ENCODE results near the gene DAB2IP.

DNA sequence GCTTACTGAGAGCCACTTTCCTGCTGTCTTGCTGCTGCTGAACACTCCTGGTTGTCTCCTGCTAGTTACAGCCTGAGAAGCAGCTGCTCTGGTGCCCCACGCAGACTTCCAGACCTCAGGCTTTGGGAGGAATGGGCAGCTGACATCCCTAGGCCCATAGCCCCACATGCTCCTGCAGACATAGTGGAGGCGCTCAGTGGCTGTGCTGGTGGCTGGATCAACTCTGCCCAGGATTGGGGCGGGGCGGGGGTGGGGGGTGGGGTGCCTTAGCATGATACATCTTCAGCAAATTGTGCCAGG is 93.9 kb downstream of the DAB2IP start:
- TF ChIP-seq, protein P1, sequence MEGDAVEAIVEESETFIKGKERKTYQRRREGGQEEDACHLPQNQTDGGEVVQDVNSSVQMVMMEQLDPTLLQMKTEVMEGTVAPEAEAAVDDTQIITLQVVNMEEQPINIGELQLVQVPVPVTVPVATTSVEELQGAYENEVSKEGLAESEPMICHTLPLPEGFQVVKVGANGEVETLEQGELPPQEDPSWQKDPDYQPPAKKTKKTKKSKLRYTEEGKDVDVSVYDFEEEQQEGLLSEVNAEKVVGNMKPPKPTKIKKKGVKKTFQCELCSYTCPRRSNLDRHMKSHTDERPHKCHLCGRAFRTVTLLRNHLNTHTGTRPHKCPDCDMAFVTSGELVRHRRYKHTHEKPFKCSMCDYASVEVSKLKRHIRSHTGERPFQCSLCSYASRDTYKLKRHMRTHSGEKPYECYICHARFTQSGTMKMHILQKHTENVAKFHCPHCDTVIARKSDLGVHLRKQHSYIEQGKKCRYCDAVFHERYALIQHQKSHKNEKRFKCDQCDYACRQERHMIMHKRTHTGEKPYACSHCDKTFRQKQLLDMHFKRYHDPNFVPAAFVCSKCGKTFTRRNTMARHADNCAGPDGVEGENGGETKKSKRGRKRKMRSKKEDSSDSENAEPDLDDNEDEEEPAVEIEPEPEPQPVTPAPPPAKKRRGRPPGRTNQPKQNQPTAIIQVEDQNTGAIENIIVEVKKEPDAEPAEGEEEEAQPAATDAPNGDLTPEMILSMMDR (IDR thresholded peaks at IDR 0.05; ENCODE audit: borderline replicate concordance, extremely low read depth, low read length, poor library complexity, severe bottlenecking): no peak
- no peak for TF ChIP-seq EZH2 (IDR thresholded peaks at IDR 0.05; ENCODE audit: borderline replicate concordance, low read depth, low read length, severe bottlenecking)

Data from DND-41 (cell line).